HepG2 (cell line): ENCODE data around the gene MBD3. TPM values are rescaled to one million over a fixed set of nuclear protein-coding genes. Genes with fewer than 3 reads are reported as not detected.

Source experiments
- ATAC-seq: fragments of 200-7000 bp; cut with Tn5 transposase; 3 replicates; pipeline ENCODE4 v1.9.1; 2020; ENCODE audit warnings: mild to moderate bottlenecking, moderate library complexity
- BruUV-seq: library from RNA; stranded (reverse); fragments of 400-500 nt; replicated peaks from 2 replicates; lab custom pipeline; 2021; lab: Mats Ljungman, UMichigan
- CTCF ChIA-PET: fragments of 300-600 bp; formaldehyde crosslinking; extraction: SDS; loops from one replicate; lab custom pipeline; 2021; ENCODE audit warnings: low total read pairs, inconsistent platforms, low intra/inter-chr PET ratio; lab: Yijun Ruan, JAX
- POLR2A ChIA-PET: fragments of 350-600 bp; sonication (Branson Sonifier 250); formaldehyde crosslinking; loops from one replicate; lab custom pipeline; 2020; ENCODE audit warnings: antibody characterized with exemption, inconsistent platforms; lab: Yijun Ruan, JAX
- DNase-seq: peaks from one replicate; pipeline ENCODE4 v3.0.0-alpha.2; 2015; ENCODE audit warnings: low spot score
- FAIRE-seq: peaks from 3 replicates; lab custom pipeline; 2011; peaks lifted over from hg19 to GRCh38; lab: Jason Lieb, UNC
- H2AFZ ChIP-seq: one replicate; pipeline ENCODE4 v1.6.1; 2011; ENCODE audit warnings: low read length, inconsistent platforms
- H3K27ac ChIP-seq: fragments of 300-600 bp; 3 replicates; pipeline ENCODE4 v1.8.0; 2011; ENCODE audit warnings: mixed run types, mild to moderate bottlenecking, mixed read lengths, low read length, inconsistent platforms; ENCODE audit not compliant: insufficient read depth; ENCODE audit errors: extremely low read length
- H3K27me3 ChIP-seq, 2 experiments: fragments of 200-600 bp in 1 of 2; 2 replicates in 1 of 2; 3 replicates in 1 of 2; pipeline versions ENCODE4 v1.6.0 to v1.8.0; 2011; ENCODE audit warnings: low read length in 2 of 2, mild to moderate bottlenecking in 2 of 2, moderate library complexity in 2 of 2, inconsistent platforms in 1 of 2; ENCODE audit not compliant: insufficient read depth in 2 of 2, control insufficient read depth in 1 of 2
- H3K36me3 ChIP-seq, 2 experiments: fragments of 200-600 bp in 1 of 2; replicated peaks in 1 of 2; 2 replicates in 1 of 2; 3 replicates in 1 of 2; pipeline versions ENCODE4 v1.5.1 to v1.8.0; 2011; ENCODE audit warnings: low read length in 2 of 2, inconsistent platforms in 1 of 2; ENCODE audit not compliant: insufficient read depth in 2 of 2, control insufficient read depth in 1 of 2
- H3K4me1 ChIP-seq: 2 replicates; pipeline ENCODE4 v1.5.1; 2012; ENCODE audit warnings: low read length, inconsistent platforms; ENCODE audit not compliant: insufficient read depth
- H3K4me2 ChIP-seq: 2 replicates; pipeline ENCODE4 v1.6.0; 2011; ENCODE audit warnings: low read depth, low read length, inconsistent platforms
- H3K4me3 ChIP-seq, 3 experiments: fragments of 200-600 bp in 1 of 3; sonication (generic), shearing (Covaris generic) in 1 of 3; replicated peaks in 1 of 3; 2 replicates each; pipeline ENCODE4 v1.5.1; 2011 to 2016; ENCODE audit warnings: low read length in 3 of 3, inconsistent platforms in 2 of 3, low read depth in 2 of 3, mild to moderate bottlenecking in 2 of 3, control low read depth in 1 of 3, mixed read lengths in 1 of 3; ENCODE audit not compliant: insufficient read depth in 1 of 3
- H3K79me2 ChIP-seq: one replicate; pipeline ENCODE4 v1.6.1; 2011; ENCODE audit warnings: low read length, inconsistent platforms; ENCODE audit not compliant: insufficient read depth
- H3K9ac ChIP-seq: 2 replicates; pipeline ENCODE4 v1.6.0; 2011; ENCODE audit warnings: mild to moderate bottlenecking, low read depth, low read length, inconsistent platforms; ENCODE audit not compliant: insufficient read depth
- H3K9me3 ChIP-seq: 2 replicates; pipeline ENCODE4 v1.5.1; 2012; ENCODE audit warnings: mild to moderate bottlenecking, low read length
- H4K20me1 ChIP-seq: 2 replicates; pipeline ENCODE4 v1.6.0; 2011; ENCODE audit warnings: inconsistent platforms, mild to moderate bottlenecking, low read length, moderate library complexity; ENCODE audit not compliant: insufficient read depth
- BRD4 ChIP-seq: sonication (generic); formaldehyde crosslinking; IDR thresholded peaks from 2 replicates; pipeline ENCODE4 v1.4.0; 2020; ENCODE audit warnings: missing genetic modification reagents
- CBFB ChIP-seq: sonication (generic); formaldehyde crosslinking; IDR thresholded peaks from 2 replicates; pipeline ENCODE4 v1.4.0; 2020; ENCODE audit warnings: missing genetic modification reagents
- CHD2 ChIP-seq: IDR thresholded peaks from 2 replicates; pipeline ENCODE4 v1.6.1; 2011; ENCODE audit warnings: low read depth, low read length, improper control_type of control experiment
- NFE2L1 ChIP-seq: sonication (generic); formaldehyde crosslinking; IDR thresholded peaks from 2 replicates; pipeline ENCODE4 v1.4.0; 2020; ENCODE audit warnings: missing genetic modification reagents, mild to moderate bottlenecking, borderline replicate concordance
- PTBP1 ChIP-seq: fragments of 200-400 bp; formaldehyde crosslinking; IDR thresholded peaks from 2 replicates; pipeline ENCODE4 v1.6.1; 2018; ENCODE audit warnings: low read length, low read depth; ENCODE audit not compliant: poor library complexity, severe bottlenecking
- TBP ChIP-seq: sonication (generic); formaldehyde crosslinking; IDR thresholded peaks from 2 replicates; pipeline ENCODE4 v1.5.0; 2020; ENCODE audit warnings: missing genetic modification reagents
- TERF1 ChIP-seq: sonication (generic); formaldehyde crosslinking; IDR thresholded peaks from 2 replicates; pipeline ENCODE4 v1.8.0; 2022; ENCODE audit warnings: mild to moderate bottlenecking, missing genetic modification reagents, moderate library complexity
- ZKSCAN5 ChIP-seq: sonication (generic); formaldehyde crosslinking; IDR thresholded peaks from 2 replicates; pipeline ENCODE4 v1.5.1; 2020; ENCODE audit warnings: mild to moderate bottlenecking, missing genetic modification reagents
- ZNF3 ChIP-seq: IDR thresholded peaks from 2 replicates; pipeline ENCODE4 v1.7.0; 2017; ENCODE audit warnings: inconsistent platforms
- ZNF792 ChIP-seq: IDR thresholded peaks from 2 replicates; pipeline ENCODE4 v1.6.1; 2016
- ZZZ3 ChIP-seq: sonication (generic); formaldehyde crosslinking; IDR thresholded peaks from 2 replicates; pipeline ENCODE4 v1.4.0; 2020; ENCODE audit warnings: missing genetic modification reagents, mild to moderate bottlenecking, borderline replicate concordance
- WGBS: methylation state at CpG from one replicate; pipeline ENCODE4 v1.1.6; 2017; ENCODE audit warnings: low lambda C conversion rate; 5-methylcytosine and 5-hydroxymethylcytosine counted together
- in situ Hi-C: cut with HindIII; loops from 2 replicates; pipeline ENCODE4 v1.10.0; 2017; ENCODE audit warnings: low pct_unique_long_range_greater_than_20kb; ENCODE audit not compliant: extremely low pct_ligation_motif_present
- intact Hi-C: fragments of 100-400 bp; cut with micrococcal nuclease; formaldehyde crosslinking; loops from one replicate; pipeline ENCODE4 v1.10.0; 2022; ENCODE audit not compliant: unreplicated experiment
- polyA plus RNA-seq, 8 experiments: library from polyadenylated mRNA; depleted of rRNA in 3 of 8; stranded (reverse) in 7 of 8; unstranded in 1 of 8; fragments of >200 nt; fragmentation: Illumina TruSeq in 4 of 8; extraction: Trizol in 4 of 8; gene quantifications; 2 replicates each; pipeline versions ENCODE4 v1.2.1 to v1.2.3, GENCODE V29; 2011 to 2016; ENCODE audit warnings: low read depth in 4 of 8, missing spikeins in 1 of 8, mixed read lengths in 1 of 8; ENCODE audit not compliant: insufficient read depth in 1 of 8
- total RNA-seq, 5 experiments: library from RNA; depleted of rRNA; stranded (reverse); fragments of >200 nt; fragmentation: Illumina TruSeq; extraction: Trizol; gene quantifications; 2 replicates each; pipeline ENCODE4 v1.2.3, GENCODE V29; 2016; ENCODE audit warnings: low read depth in 1 of 5
- TF ChIP-seq, protein P1 (sequence below): sonication (generic); formaldehyde crosslinking; IDR thresholded peaks from 2 replicates; pipeline ENCODE4 v1.4.0; 2020; ENCODE audit warnings: missing genetic modification reagents

The MBD3 gene
- total and polyA plus RNA-seq, 2 of the 13 experiments (the other 11 are each of a cell fraction or from before 2014, with no cell fraction given): 21.2 to 76.9 TPM

- DNase-seq: no peak
- ChIA-PET POLR2A (no interaction called here), CTCF (no interaction called here)
- no peak overlapping the region for H2AFZ ChIP-seq
- no peak overlapping the region for H3K9ac ChIP-seq
- peaks cover 1 to 12% of the 10 kb centered on the region in 2 experiments; a peak in 4 of 5 replicates for H3K27me3 ChIP-seq
- no peak for ATAC-seq
- H3K4me3 ChIP-seq: no peak overlapping the region
- BruUV-seq: no TSS peak
- H4K20me1 ChIP-seq: no peaks in the 10 kb centered on the region
- no peaks in the 10 kb centered on the region for H3K79me2 ChIP-seq
- H3K9me3 ChIP-seq: no peaks in the 10 kb centered on the region
- intact Hi-C loops (no loop called here), in situ Hi-C loops (no loop called here)
- no peak overlapping the region for H3K27ac ChIP-seq
- FAIRE-seq: no peak
- TF ChIP-seq BRD4 (CRISPR knock-in tag) (no peak), PTBP1 (no peak), NFE2L1 (CRISPR knock-in tag) (no peak), ZKSCAN5 (CRISPR knock-in tag) (no peak), ZNF3 (CRISPR knock-in tag) (no peak), ZZZ3 (no peak), TBP (CRISPR knock-in tag) (no peak), TERF1 (CRISPR knock-in tag) (no peak), CBFB (CRISPR knock-in tag) (no peak), CHD2 (no peak), ZNF792 (CRISPR knock-in tag) (no peak)
- TF ChIP-seq, protein P1, sequence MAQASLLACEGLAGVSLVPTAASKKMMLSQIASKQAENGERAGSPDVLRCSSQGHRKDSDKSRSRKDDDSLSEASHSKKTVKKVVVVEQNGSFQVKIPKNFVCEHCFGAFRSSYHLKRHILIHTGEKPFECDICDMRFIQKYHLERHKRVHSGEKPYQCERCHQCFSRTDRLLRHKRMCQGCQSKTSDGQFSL (CRISPR knock-in tag): no peak
- H3K4me2 ChIP-seq: no peak overlapping the region
- H3K36me3 ChIP-seq: no peaks in the 10 kb centered on the region
- 80% methylated on average over 3 of the region's 14 CpGs for WGBS
- peaks cover 8% of the 10 kb centered on the region for H3K4me1 ChIP-seq
Observed at GRCh38 chr19:1534972-1535371, 57.7 kb downstream of the MBD3 start.
